HEK293T (cell line): Measurements from ENCODE around the gene PRXL2A.

Experiments used
- FOXK2 ChIP-seq: fragments of 450-650 bp; IDR thresholded peaks from 2 replicates; pipeline ENCODE4 v1.6.1; 2016; ENCODE audit warnings: mild to moderate bottlenecking
- SUZ12 ChIP-seq: fragments of 450-650 bp; IDR thresholded peaks from 2 replicates; pipeline ENCODE4 v1.6.1; 2016; ENCODE audit warnings: mild to moderate bottlenecking
- TARDBP ChIP-seq: fragments of 450-650 bp; IDR thresholded peaks from 2 replicates; pipeline ENCODE4 v1.6.1; 2016

- no peak for TF ChIP-seq SUZ12
- no peak for TF ChIP-seq FOXK2
- no peak for TF ChIP-seq TARDBP
These were observed 36.9 kb upstream of the PRXL2A start for GRCh38 chr10:80371467-80371866.
